Upper lobe of left lung (tissue), 4 donors: ENCODE data around the gene HSF4.

Experiments used
- CTCF ChIP-seq, 6 experiments: fragments of 450-650 bp in 4 of 6; fragments of 200-600 bp in 2 of 6; sonication (generic) in 2 of 6; IDR thresholded peaks; one replicate each; pipeline ENCODE4 v1.5.1; 2016 to 2019; ENCODE audit warnings: antibody characterized with exemption in 6 of 6
- POLR2A ChIP-seq, 4 donors: fragments of 450-650 bp; IDR thresholded peaks; one replicate each; pipeline ENCODE4 v1.5.1; 2016 to 2017; ENCODE audit warnings: antibody characterized with exemption in 4 of 4, mild to moderate bottlenecking in 2 of 4
- POLR2AphosphoS5 ChIP-seq, 2 donors: sonication (generic); formaldehyde crosslinking; IDR thresholded peaks; one replicate each; pipeline ENCODE4 v1.5.1; 2017; ENCODE audit warnings: antibody characterized with exemption in 2 of 2

- TF ChIP-seq CTCF (IDR thresholded peaks at IDR 0.05) (no peak), POLR2A (IDR thresholded peaks at IDR 0.05) (no peak), POLR2AphosphoS5 (IDR thresholded peaks at IDR 0.05) (no peak)
These were observed 32.3 kb downstream of the HSF4 start for GRCh38 chr16:67196881-67197280.
